HCT116 (cell line): ENCODE data around the gene IP6K3. TPM values are rescaled to one million over a fixed set of nuclear protein-coding genes. Genes with fewer than 3 reads are reported as not detected.

Source experiments
- ATAC-seq: fragments of 200-7000 bp; cut with Tn5 transposase; 2 replicates; pipeline ENCODE4 v1.9.1; 2020; ENCODE audit warnings: mild to moderate bottlenecking, moderate library complexity
- BruUV-seq: library from RNA; stranded (reverse); fragments of 400-500 nt; replicated peaks from 2 replicates; lab custom pipeline; 2021; lab: Mats Ljungman, UMichigan
- CTCF ChIA-PET: fragments of 300-600 bp; sonication (Branson Sonifier 250); formaldehyde crosslinking; loops from one replicate; lab custom pipeline; 2021; ENCODE audit warnings: antibody characterized with exemption; lab: Charles Lee
- POLR2A ChIA-PET: fragments of 300-600, 350-600 bp; sonication (Branson Sonifier 250); formaldehyde crosslinking; loops from one replicate; lab custom pipeline; 2021; ENCODE audit warnings: antibody characterized with exemption; lab: Charles Lee
- RAD21 ChIA-PET, 2 experiments: fragments of 300-600 bp; sonication (Branson Sonifier 250); formaldehyde crosslinking; loops; one replicate each; lab custom pipeline; 2023; ENCODE audit warnings: low total read pairs in 2 of 2; ENCODE audit not compliant: uncharacterized antibody in 2 of 2, unreplicated experiment in 2 of 2, low non-redundant PET in 1 of 2; lab: Charles Lee
- DNase-seq: peaks from one replicate; pipeline ENCODE4 v3.0.0-alpha.2; 2010; ENCODE audit warnings: low read depth, low spot score
- H2AFZ ChIP-seq: fragments of 200-600 bp; shearing (Covaris generic), sonication (generic); 2 replicates; pipeline ENCODE4 v1.6.1; 2017; ENCODE audit warnings: low read depth, mixed run types, mixed read lengths, antibody characterized with exemption, low read length; ENCODE audit not compliant: poor library complexity, severe bottlenecking
- H3K27ac ChIP-seq: 2 replicates; pipeline ENCODE4 v1.5.1; 2012; ENCODE audit warnings: low read depth, low read length
- H3K27me3 ChIP-seq: fragments of 200-600 bp; sonication (generic); 2 replicates; pipeline ENCODE4 v1.6.1; 2016; ENCODE audit warnings: mixed run types, low read length, mixed read lengths; ENCODE audit not compliant: insufficient read depth
- H3K36me3 ChIP-seq, 2 experiments: fragments of 200-500 bp in 1 of 2; fragments of 200-600 bp in 1 of 2; sonication (Bioruptor generic) in 1 of 2; sonication (generic) in 1 of 2; 2 replicates each; pipeline versions ENCODE4 v1.5.1 to v1.6.1; 2014 to 2016; ENCODE audit warnings: low read length in 2 of 2, inconsistent platforms in 1 of 2, mixed read lengths in 1 of 2, mixed run types in 1 of 2; ENCODE audit not compliant: insufficient read depth in 2 of 2, control insufficient read depth in 1 of 2
- H3K4me1 ChIP-seq, 2 experiments: fragments of 200-600 bp in 1 of 2; sonication (generic) in 1 of 2; 2 replicates each; pipeline versions ENCODE4 v1.5.1 to v1.6.1; 2012 to 2017; ENCODE audit warnings: low read length in 2 of 2, inconsistent platforms in 1 of 2, mild to moderate bottlenecking in 1 of 2, mixed read lengths in 1 of 2, mixed run types in 1 of 2, moderate library complexity in 1 of 2; ENCODE audit not compliant: insufficient read depth in 2 of 2, control insufficient read depth in 1 of 2
- H3K4me2 ChIP-seq: fragments of 200-600 bp; sonication (generic); 2 replicates; pipeline ENCODE4 v1.6.1; 2017; ENCODE audit warnings: mixed run types, low read length, mixed read lengths
- H3K4me3 ChIP-seq, 2 experiments: fragments of 200-600 bp in 1 of 2; sonication (generic) in 1 of 2; replicated peaks in 1 of 2; 2 replicates each; pipeline ENCODE4 v1.5.1; 2011 to 2016; ENCODE audit warnings: low read length in 2 of 2, control low read depth in 1 of 2, low read depth in 1 of 2, mild to moderate bottlenecking in 1 of 2, mixed read lengths in 1 of 2, mixed run types in 1 of 2
- H3K79me2 ChIP-seq: fragments of 200-600 bp; sonication (generic); 2 replicates; pipeline ENCODE4 v1.6.1; 2017; ENCODE audit warnings: mild to moderate bottlenecking, mixed run types, low read length, moderate library complexity, mixed read lengths; ENCODE audit not compliant: insufficient read depth
- H3K9ac ChIP-seq: fragments of 200-600 bp; sonication (generic); 2 replicates; pipeline ENCODE4 v1.6.1; 2016; ENCODE audit warnings: low read length, mixed read lengths
- H3K9me2 ChIP-seq: fragments of 200-600 bp; sonication (generic), shearing (Covaris generic); 2 replicates; pipeline ENCODE4 v1.6.1; 2017; ENCODE audit warnings: mixed run types, mild to moderate bottlenecking, moderate library complexity; ENCODE audit not compliant: insufficient read depth
- H3K9me3 ChIP-seq, 2 experiments: fragments of 200-500 bp in 1 of 2; fragments of 200-600 bp in 1 of 2; sonication (Bioruptor generic) in 1 of 2; sonication (generic) in 1 of 2; 2 replicates each; pipeline ENCODE4 v1.6.1; 2014 to 2017; ENCODE audit warnings: low read length in 2 of 2, mixed read lengths in 2 of 2, inconsistent platforms in 1 of 2, low read depth in 1 of 2, mild to moderate bottlenecking in 1 of 2, mixed run types in 1 of 2, moderate library complexity in 1 of 2; ENCODE audit not compliant: control insufficient read depth in 1 of 2, insufficient read depth in 1 of 2
- H4K20me1 ChIP-seq: fragments of 200-600 bp; sonication (generic), shearing (Covaris generic); 2 replicates; pipeline ENCODE4 v1.6.1; 2017; ENCODE audit warnings: mixed run types, mild to moderate bottlenecking, moderate library complexity; ENCODE audit not compliant: insufficient read depth
- ATF3 ChIP-seq: IDR thresholded peaks from 2 replicates; pipeline ENCODE4 v1.6.1; 2012
- CBX3 ChIP-seq: IDR thresholded peaks from 2 replicates; pipeline ENCODE4 v1.6.1; 2012; ENCODE audit warnings: low read depth
- CEBPB ChIP-seq: IDR thresholded peaks from 2 replicates; pipeline ENCODE4 v1.6.1; 2012; ENCODE audit warnings: low read depth
- CTCF ChIP-seq, 3 experiments: fragments of 200-600 bp in 1 of 3; sonication (generic) in 1 of 3; IDR thresholded peaks in 2 of 3; conservative IDR thresholded peaks in 1 of 3; 2 replicates each; pipeline ENCODE4 v1.5.1; 2012 to 2017; ENCODE audit warnings: low read depth in 2 of 3, low read length in 2 of 3, antibody characterized with exemption in 1 of 3, borderline replicate concordance in 1 of 3, control low read depth in 1 of 3, mild to moderate bottlenecking in 1 of 3, mixed read lengths in 1 of 3, mixed run types in 1 of 3, moderate library complexity in 1 of 3; ENCODE audit not compliant: insufficient read depth in 1 of 3
- EGR1 ChIP-seq: IDR thresholded peaks from 2 replicates; pipeline ENCODE4 v1.6.1; 2012; ENCODE audit warnings: low read depth
- EZH2phosphoT487 ChIP-seq: fragments of 200-600 bp; IDR thresholded peaks from 2 replicates; pipeline ENCODE4 v1.6.1; 2018; ENCODE audit warnings: antibody characterized with exemption, borderline replicate concordance
- FOSL1 ChIP-seq: IDR thresholded peaks from 2 replicates; pipeline ENCODE4 v1.6.1; 2012; ENCODE audit warnings: low read depth
- JUND ChIP-seq: IDR thresholded peaks from 2 replicates; pipeline ENCODE4 v1.6.1; 2012
- POLR2A ChIP-seq: IDR thresholded peaks from 2 replicates; pipeline ENCODE4 v1.7.0; 2011; ENCODE audit warnings: borderline replicate concordance; ENCODE audit not compliant: insufficient read depth, insufficient read length; ENCODE audit errors: extremely low read depth
- POLR2AphosphoS5 ChIP-seq: IDR thresholded peaks from 2 replicates; pipeline ENCODE4 v1.6.1; 2011; ENCODE audit warnings: mild to moderate bottlenecking, low read depth, low read length, moderate library complexity
- RAD21 ChIP-seq: IDR thresholded peaks from 2 replicates; pipeline ENCODE4 v1.6.1; 2012; ENCODE audit warnings: low read depth, mild to moderate bottlenecking
- SIN3A ChIP-seq: IDR thresholded peaks from 2 replicates; pipeline ENCODE4 v1.6.1; 2012; ENCODE audit warnings: low read depth
- ZNF274 ChIP-seq: fragments of 200-500 bp; sonication (Bioruptor generic); IDR thresholded peaks from 2 replicates; pipeline ENCODE4 v1.6.1; 2014; ENCODE audit warnings: mild to moderate bottlenecking, low read depth, low read length, inconsistent platforms
- intact Hi-C: fragments of 100-400 bp; cut with micrococcal nuclease; formaldehyde crosslinking; loops from 2 replicates; pipeline ENCODE4 v1.10.0; 2022
- total RNA-seq: library from RNA; stranded (reverse); gene quantifications from one replicate; pipeline ENCODE4 v1.2.1, GENCODE V29; 2021; ENCODE audit not compliant: unreplicated experiment
- TF ChIP-seq, protein P1 (sequence below): IDR thresholded peaks from 2 replicates; pipeline ENCODE4 v1.6.1; 2012
- TF ChIP-seq, protein P2 (sequence below): IDR thresholded peaks from 2 replicates; pipeline ENCODE4 v1.6.1; 2011; ENCODE audit warnings: mild to moderate bottlenecking, low read length, moderate library complexity; ENCODE audit not compliant: insufficient replicate concordance; ENCODE audit errors: extremely low read depth

Gene IP6K3
- total RNA-seq, 1 experiment from 2014 or later = not detected

DNA sequence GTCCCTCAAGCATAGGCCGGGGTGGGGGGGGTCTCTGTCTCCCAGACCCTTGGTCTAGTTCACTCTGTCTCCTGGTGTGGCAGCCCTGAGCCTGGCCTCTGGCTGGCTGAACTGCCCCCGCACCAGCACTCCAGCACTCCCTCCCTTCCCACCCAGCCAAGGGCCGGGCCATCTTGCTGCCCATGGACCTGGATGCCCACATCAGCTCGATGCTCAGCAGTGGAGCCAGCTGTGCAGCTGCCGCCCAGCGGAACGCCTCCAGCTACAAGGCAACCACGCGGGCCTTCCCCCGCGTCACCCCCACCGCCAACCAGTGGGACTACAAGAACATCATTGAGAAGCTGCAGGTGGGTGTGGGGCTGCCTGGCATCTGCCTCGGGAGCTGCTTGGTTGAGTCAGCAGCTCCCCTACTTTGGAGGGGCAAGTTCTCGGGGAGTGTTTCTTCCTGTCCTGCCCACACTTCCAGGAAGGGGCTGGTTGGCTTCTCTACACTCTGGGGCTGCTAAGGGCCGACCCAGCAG, 63.6 kb downstream of the IP6K3 start:
- TF ChIP-seq ZNF274 = no peak
- TF ChIP-seq CTCF (IDR thresholded peaks at IDR 0.05 in 2 of 3, conservative IDR thresholded peaks at IDR 0.05 in 1 of 3; ENCODE audit: borderline replicate concordance in 1 of 3, insufficient read depth in 1 of 3, low read depth in 2 of 3, low read length in 2 of 3) = no peak
- TF ChIP-seq, protein P1, sequence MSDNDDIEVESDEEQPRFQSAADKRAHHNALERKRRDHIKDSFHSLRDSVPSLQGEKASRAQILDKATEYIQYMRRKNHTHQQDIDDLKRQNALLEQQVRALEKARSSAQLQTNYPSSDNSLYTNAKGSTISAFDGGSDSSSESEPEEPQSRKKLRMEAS = no peak
- TF ChIP-seq ATF3 = no peak
- TF ChIP-seq FOSL1 = no peak
- no peak for TF ChIP-seq EZH2phosphoT487
- TF ChIP-seq, protein P2, sequence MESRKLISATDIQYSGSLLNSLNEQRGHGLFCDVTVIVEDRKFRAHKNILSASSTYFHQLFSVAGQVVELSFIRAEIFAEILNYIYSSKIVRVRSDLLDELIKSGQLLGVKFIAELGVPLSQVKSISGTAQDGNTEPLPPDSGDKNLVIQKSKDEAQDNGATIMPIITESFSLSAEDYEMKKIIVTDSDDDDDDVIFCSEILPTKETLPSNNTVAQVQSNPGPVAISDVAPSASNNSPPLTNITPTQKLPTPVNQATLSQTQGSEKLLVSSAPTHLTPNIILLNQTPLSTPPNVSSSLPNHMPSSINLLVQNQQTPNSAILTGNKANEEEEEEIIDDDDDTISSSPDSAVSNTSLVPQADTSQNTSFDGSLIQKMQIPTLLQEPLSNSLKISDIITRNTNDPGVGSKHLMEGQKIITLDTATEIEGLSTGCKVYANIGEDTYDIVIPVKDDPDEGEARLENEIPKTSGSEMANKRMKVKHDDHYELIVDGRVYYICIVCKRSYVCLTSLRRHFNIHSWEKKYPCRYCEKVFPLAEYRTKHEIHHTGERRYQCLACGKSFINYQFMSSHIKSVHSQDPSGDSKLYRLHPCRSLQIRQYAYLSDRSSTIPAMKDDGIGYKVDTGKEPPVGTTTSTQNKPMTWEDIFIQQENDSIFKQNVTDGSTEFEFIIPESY = no peak
- no peak for TF ChIP-seq RAD21
- TF ChIP-seq POLR2A = no peak
- TF ChIP-seq CBX3 = no peak
- TF ChIP-seq CEBPB = no peak
- TF ChIP-seq POLR2AphosphoS5 = no peak
- TF ChIP-seq EGR1 = no peak
- no peak for TF ChIP-seq SIN3A
- no peak for TF ChIP-seq JUND
- ChIA-PET POLR2A (no interaction called here), CTCF (no interaction called here), RAD21 (no interaction called here)
- no peak overlapping the region for H3K9ac ChIP-seq
- H2AFZ ChIP-seq = no peak overlapping the region
- H3K79me2 ChIP-seq = no peaks in the 10 kb centered on the region
- H3K4me1 ChIP-seq = no peaks in the 10 kb centered on the region
- no peaks in the 10 kb centered on the region for H3K27me3 ChIP-seq
- H3K9me2 ChIP-seq = no peaks in the 10 kb centered on the region
- H3K27ac ChIP-seq = no peak overlapping the region
- intact Hi-C loops = no loop called here
- H3K36me3 ChIP-seq = peaks cover 24 to 63% of the 10 kb centered on the region in 2 experiments
- no peaks in the 10 kb centered on the region for H4K20me1 ChIP-seq
- DNase-seq = no peak
- no peaks in the 10 kb centered on the region for H3K9me3 ChIP-seq
- no TSS peak for BruUV-seq
- no peak for ATAC-seq
- no peak overlapping the region for H3K4me2 ChIP-seq
- H3K4me3 ChIP-seq = no peak overlapping the region
